ENCODE data around the gene PPM1B.

- TF ChIP-seq CTCF (IDR thresholded peaks at IDR 0.05) = no peak
- TF ChIP-seq POLR2A (IDR thresholded peaks at IDR 0.05) = no peak
Observed at GRCh38 chr2:44211183-44211582, 42.5 kb downstream of the PPM1B start.

Measured in body of pancreas (tissue), 4 donors.